Astrocyte (in vitro differentiated cells and primary cell): ENCODE results near the gene OR51I2.

ENCODE experiments used
- EZH2 ChIP-seq: IDR thresholded peaks from 2 replicates; pipeline ENCODE4 v1.6.1; 2012; ENCODE audit warnings: mild to moderate bottlenecking, low read length, inconsistent platforms; ENCODE audit not compliant: insufficient read depth
- TF ChIP-seq, protein P1 (sequence below): IDR thresholded peaks from 2 replicates; pipeline ENCODE4 v1.5.1; 2011; ENCODE audit warnings: low read depth, mild to moderate bottlenecking, inconsistent platforms, low read length, moderate library complexity; ENCODE audit not compliant: insufficient read depth

DNA sequence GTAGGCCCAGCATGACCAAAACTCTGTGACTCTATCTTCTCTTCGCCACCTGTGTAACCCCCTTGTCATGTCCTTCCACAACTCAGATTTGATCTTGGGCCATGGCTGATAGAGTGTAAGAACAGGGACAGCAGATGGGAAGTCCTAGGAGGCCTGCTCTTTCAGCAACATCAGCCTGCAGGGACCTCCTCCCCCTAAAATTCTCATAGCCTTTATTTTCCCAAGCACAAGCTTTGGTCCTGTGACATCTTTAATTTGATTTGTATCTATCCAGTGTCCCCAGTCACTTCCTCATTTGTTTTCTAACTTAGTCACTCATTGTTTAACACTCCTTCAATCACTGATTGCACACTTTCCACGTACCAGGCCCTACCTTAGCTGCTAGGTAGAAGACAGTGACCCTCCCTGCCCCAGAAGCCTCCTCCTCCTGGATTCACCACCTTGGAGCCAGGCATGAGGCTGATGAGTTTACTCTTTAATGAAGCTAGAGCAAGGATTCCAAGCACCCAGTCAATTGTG, 55.3 kb downstream of the OR51I2 start:
- TF ChIP-seq, protein P1, sequence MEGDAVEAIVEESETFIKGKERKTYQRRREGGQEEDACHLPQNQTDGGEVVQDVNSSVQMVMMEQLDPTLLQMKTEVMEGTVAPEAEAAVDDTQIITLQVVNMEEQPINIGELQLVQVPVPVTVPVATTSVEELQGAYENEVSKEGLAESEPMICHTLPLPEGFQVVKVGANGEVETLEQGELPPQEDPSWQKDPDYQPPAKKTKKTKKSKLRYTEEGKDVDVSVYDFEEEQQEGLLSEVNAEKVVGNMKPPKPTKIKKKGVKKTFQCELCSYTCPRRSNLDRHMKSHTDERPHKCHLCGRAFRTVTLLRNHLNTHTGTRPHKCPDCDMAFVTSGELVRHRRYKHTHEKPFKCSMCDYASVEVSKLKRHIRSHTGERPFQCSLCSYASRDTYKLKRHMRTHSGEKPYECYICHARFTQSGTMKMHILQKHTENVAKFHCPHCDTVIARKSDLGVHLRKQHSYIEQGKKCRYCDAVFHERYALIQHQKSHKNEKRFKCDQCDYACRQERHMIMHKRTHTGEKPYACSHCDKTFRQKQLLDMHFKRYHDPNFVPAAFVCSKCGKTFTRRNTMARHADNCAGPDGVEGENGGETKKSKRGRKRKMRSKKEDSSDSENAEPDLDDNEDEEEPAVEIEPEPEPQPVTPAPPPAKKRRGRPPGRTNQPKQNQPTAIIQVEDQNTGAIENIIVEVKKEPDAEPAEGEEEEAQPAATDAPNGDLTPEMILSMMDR: no peak
- TF ChIP-seq EZH2: no peak
